H9 (cell line): ENCODE data around the gene SUN1. TPM values are rescaled to one million over a fixed set of nuclear protein-coding genes. Genes with fewer than 3 reads are reported as not detected.

ENCODE experiments used
- DNase-seq: peaks from one replicate; pipeline ENCODE4 v3.0.0-alpha.2; 2017
- H2AFZ ChIP-seq: one replicate; pipeline ENCODE4 v1.6.1; 2013; ENCODE audit warnings: mild to moderate bottlenecking, low read length, control low read depth, moderate library complexity
- H2AK5ac ChIP-seq: 2 replicates; pipeline ENCODE4 v1.6.1; 2013; ENCODE audit warnings: low read length, control low read depth, mixed read lengths; ENCODE audit not compliant: insufficient read length
- H2BK120ac ChIP-seq: one replicate; pipeline ENCODE4 v1.6.1; 2013; ENCODE audit warnings: low read depth, mild to moderate bottlenecking, low read length, control low read depth, inconsistent platforms; ENCODE audit not compliant: poor library complexity, severe bottlenecking
- H2BK12ac ChIP-seq: 2 replicates; pipeline ENCODE4 v1.6.1; 2013; ENCODE audit warnings: low read length, control low read depth, mixed read lengths, low read depth; ENCODE audit not compliant: insufficient read length
- H2BK15ac ChIP-seq: 2 replicates; pipeline ENCODE4 v1.6.1; 2013; ENCODE audit warnings: low read depth, low read length, control low read depth
- H2BK20ac ChIP-seq: one replicate; pipeline ENCODE4 v1.6.1; 2013; ENCODE audit warnings: low read depth, mild to moderate bottlenecking, low read length, control low read depth, inconsistent platforms; ENCODE audit not compliant: poor library complexity, severe bottlenecking
- H2BK5ac ChIP-seq: 2 replicates; pipeline ENCODE4 v1.6.1; 2013; ENCODE audit warnings: low read length, control low read depth, mixed read lengths; ENCODE audit not compliant: insufficient read length
- H3K14ac ChIP-seq: 2 replicates; pipeline ENCODE4 v1.6.1; 2013; ENCODE audit warnings: low read length, control low read depth; ENCODE audit not compliant: insufficient read depth
- H3K18ac ChIP-seq: 2 replicates; pipeline ENCODE4 v1.6.1; 2013; ENCODE audit warnings: low read depth, mild to moderate bottlenecking, mixed read lengths, low read length, control low read depth; ENCODE audit not compliant: insufficient read length
- H3K23ac ChIP-seq: 2 replicates; pipeline ENCODE4 v1.6.1; 2013; ENCODE audit warnings: low read length, control low read depth, mixed read lengths, low read depth; ENCODE audit not compliant: insufficient read length
- H3K23me2 ChIP-seq: 2 replicates; pipeline ENCODE4 v1.6.1; 2013; ENCODE audit warnings: low read depth, mild to moderate bottlenecking, mixed read lengths, low read length, control low read depth; ENCODE audit not compliant: insufficient read length, poor library complexity, severe bottlenecking
- H3K27ac ChIP-seq: 2 replicates; pipeline ENCODE4 v1.5.1; 2013; ENCODE audit warnings: low read length, control low read depth, mixed read lengths, low read depth; ENCODE audit not compliant: insufficient read length
- H3K27me3 ChIP-seq: 2 replicates; pipeline ENCODE4 v1.6.1; 2013; ENCODE audit warnings: low read length, control low read depth, inconsistent platforms; ENCODE audit not compliant: insufficient read depth
- H3K4ac ChIP-seq: 2 replicates; pipeline ENCODE4 v1.6.1; 2013; ENCODE audit warnings: low read depth, mild to moderate bottlenecking, control low read depth, inconsistent platforms, low read length, moderate library complexity
- H3K4me1 ChIP-seq: 2 replicates; pipeline ENCODE4 v1.6.1; 2013; ENCODE audit warnings: low read length, control low read depth, inconsistent platforms; ENCODE audit not compliant: insufficient read depth
- H3K4me2 ChIP-seq: 2 replicates; pipeline ENCODE4 v1.6.1; 2013; ENCODE audit warnings: low read length, control low read depth, mixed read lengths; ENCODE audit not compliant: insufficient read length, insufficient read depth
- H3K56ac ChIP-seq: 2 replicates; pipeline ENCODE4 v1.6.1; 2013; ENCODE audit warnings: low read depth, mild to moderate bottlenecking, mixed read lengths, low read length, control low read depth; ENCODE audit not compliant: insufficient read length
- H3K79me1 ChIP-seq: 2 replicates; pipeline ENCODE4 v1.6.1; 2013; ENCODE audit warnings: low read depth, mild to moderate bottlenecking, moderate library complexity, low read length, control low read depth, inconsistent platforms; ENCODE audit not compliant: insufficient read depth, poor library complexity, severe bottlenecking
- H3K79me2 ChIP-seq: 2 replicates; pipeline ENCODE4 v1.6.1; 2013; ENCODE audit warnings: low read length, control low read depth, inconsistent platforms; ENCODE audit not compliant: insufficient read depth
- H3K9ac ChIP-seq: 2 replicates; pipeline ENCODE4 v1.6.1; 2013; ENCODE audit warnings: low read length, control low read depth, mixed read lengths; ENCODE audit not compliant: insufficient read length; ENCODE audit errors: extremely low read depth
- H3K9me3 ChIP-seq: one replicate; pipeline ENCODE4 v1.6.1; 2013; ENCODE audit warnings: low read depth, low read length, inconsistent platforms; ENCODE audit not compliant: control insufficient read depth
- H3T11ph ChIP-seq: one replicate; pipeline ENCODE4 v1.6.1; 2013; ENCODE audit warnings: mild to moderate bottlenecking, low read length, control low read depth, inconsistent platforms
- H4K20me1 ChIP-seq: one replicate; pipeline ENCODE4 v1.6.1; 2013; ENCODE audit not compliant: control insufficient read depth, insufficient read length, insufficient read depth
- H4K5ac ChIP-seq: 2 replicates; pipeline ENCODE4 v1.6.1; 2013; ENCODE audit warnings: low read depth, mild to moderate bottlenecking, mixed read lengths, low read length, control low read depth; ENCODE audit not compliant: insufficient read length
- H4K8ac ChIP-seq: replicated peaks from 2 replicates; pipeline ENCODE4 v1.6.1; 2013; ENCODE audit warnings: low read length, control low read depth, mixed read lengths, low read depth; ENCODE audit not compliant: insufficient read length
- H4K91ac ChIP-seq: 2 replicates; pipeline ENCODE4 v1.6.1; 2013; ENCODE audit warnings: low read depth, mild to moderate bottlenecking, moderate library complexity, mixed read lengths, low read length, control low read depth; ENCODE audit not compliant: insufficient read length
- H3K27ac Mint-ChIP-seq, 3 experiments: 2 replicates in 2 of 3; 3 replicates in 1 of 3; pipeline ENCODE4 v1.8.0; 2020 to 2021; ENCODE audit warnings: mixed read lengths in 3 of 3, mild to moderate bottlenecking in 1 of 3, moderate library complexity in 1 of 3
- H3K27me3 Mint-ChIP-seq: 2 replicates; pipeline ENCODE4 v1.8.0; 2021; ENCODE audit warnings: low read depth, mild to moderate bottlenecking, moderate library complexity, mixed read lengths
- H3K36me3 Mint-ChIP-seq, 3 experiments: 2 replicates in 2 of 3; 3 replicates in 1 of 3; pipeline ENCODE4 v1.8.0; 2020 to 2021; ENCODE audit warnings: low read depth in 3 of 3, mixed read lengths in 3 of 3; ENCODE audit not compliant: insufficient read depth in 1 of 3
- H3K4me1 Mint-ChIP-seq, 2 experiments: 2 replicates each; pipeline ENCODE4 v1.8.0; 2020; ENCODE audit warnings: mixed read lengths in 2 of 2
- H3K4me3 Mint-ChIP-seq, 2 experiments: 2 replicates in 1 of 2; 3 replicates in 1 of 2; pipeline ENCODE4 v1.8.0; 2020 to 2021; ENCODE audit warnings: mild to moderate bottlenecking in 2 of 2, mixed read lengths in 2 of 2, moderate library complexity in 1 of 2
- H3K9me3 Mint-ChIP-seq, 2 experiments: 2 replicates in 1 of 2; 3 replicates in 1 of 2; pipeline ENCODE4 v1.8.0; 2020; ENCODE audit warnings: mild to moderate bottlenecking in 2 of 2, mixed read lengths in 2 of 2, moderate library complexity in 1 of 2
- WGBS: extraction: QIAGEN DNeasy Blood & Tissue Kit; methylation state at CpG from one replicate; pipeline ENCODE4 v1.1.7; 2013; ENCODE audit warnings: missing lambda C conversion rate, low lambda C conversion rate, mixed read lengths; ENCODE audit not compliant: insufficient read length; ENCODE audit errors: extremely low coverage; 5-methylcytosine and 5-hydroxymethylcytosine counted together
- total RNA-seq: library from RNA; stranded (reverse); gene quantifications from 2 replicates; pipeline ENCODE4 v1.2.1, GENCODE V29; 2021
- TF ChIP-seq, protein P1 (sequence below): fragments of 200-600 bp; sonication (generic); conservative IDR thresholded peaks from 3 replicates; pipeline ENCODE4 v1.8.0; 2021; ENCODE audit warnings: antibody characterized with exemption, mild to moderate bottlenecking

The SUN1 gene
- total RNA-seq, 1 experiment from 2014 or later, result 118 TPM

GRCh38 chr7:784971-785370, 47.3 kb upstream of the SUN1 start:
- Histone ChIP-seq H3K14ac (no peak overlapping the region), H2AK5ac (no peak overlapping the region), H2BK12ac (no peak overlapping the region), H3K27ac (no peak overlapping the region), H4K5ac (no peak overlapping the region), H4K8ac (no peak overlapping the region), H2BK20ac (no peak overlapping the region), H2BK5ac (no peak overlapping the region), H2BK15ac (no peak overlapping the region), H3K27me3 (no peaks in the 10 kb centered on the region), H3K79me2 (no peaks in the 10 kb centered on the region), H3K23ac (no peak overlapping the region), H2BK120ac (no peak overlapping the region), H3K9me3 (no peaks in the 10 kb centered on the region), H4K20me1 (no peaks in the 10 kb centered on the region), H4K91ac (no peak overlapping the region), H3K56ac (no peak overlapping the region), H2AFZ (no peak overlapping the region), H3T11ph (no peak overlapping the region), H3K4me2 (no peak overlapping the region), H3K79me1 (no peaks in the 10 kb centered on the region), H3K4me1 (no peaks in the 10 kb centered on the region), H3K18ac (no peak overlapping the region), H3K4ac (no peak overlapping the region), H3K23me2 (no peaks in the 10 kb centered on the region), H3K9ac (no peak overlapping the region)
- Mint-ChIP-seq H3K27ac (no peak overlapping the region), H3K27me3 (no peaks in the 10 kb centered on the region; the same call in 1 of the 2 replicates), H3K36me3 (peaks cover 45 to 76% (median 72%) of the 10 kb centered on the region in 3 experiments), H3K9me3 (no peaks in the 10 kb centered on the region), H3K4me3 (no peak overlapping the region), H3K4me1 (no peaks in the 10 kb centered on the region)
- TF ChIP-seq, protein P1, sequence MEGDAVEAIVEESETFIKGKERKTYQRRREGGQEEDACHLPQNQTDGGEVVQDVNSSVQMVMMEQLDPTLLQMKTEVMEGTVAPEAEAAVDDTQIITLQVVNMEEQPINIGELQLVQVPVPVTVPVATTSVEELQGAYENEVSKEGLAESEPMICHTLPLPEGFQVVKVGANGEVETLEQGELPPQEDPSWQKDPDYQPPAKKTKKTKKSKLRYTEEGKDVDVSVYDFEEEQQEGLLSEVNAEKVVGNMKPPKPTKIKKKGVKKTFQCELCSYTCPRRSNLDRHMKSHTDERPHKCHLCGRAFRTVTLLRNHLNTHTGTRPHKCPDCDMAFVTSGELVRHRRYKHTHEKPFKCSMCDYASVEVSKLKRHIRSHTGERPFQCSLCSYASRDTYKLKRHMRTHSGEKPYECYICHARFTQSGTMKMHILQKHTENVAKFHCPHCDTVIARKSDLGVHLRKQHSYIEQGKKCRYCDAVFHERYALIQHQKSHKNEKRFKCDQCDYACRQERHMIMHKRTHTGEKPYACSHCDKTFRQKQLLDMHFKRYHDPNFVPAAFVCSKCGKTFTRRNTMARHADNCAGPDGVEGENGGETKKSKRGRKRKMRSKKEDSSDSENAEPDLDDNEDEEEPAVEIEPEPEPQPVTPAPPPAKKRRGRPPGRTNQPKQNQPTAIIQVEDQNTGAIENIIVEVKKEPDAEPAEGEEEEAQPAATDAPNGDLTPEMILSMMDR, result no peak
- no peak for DNase-seq
- WGBS, result no CpG with 5 or more reads among the region's 21 CpGs
